ENCODE measurements around the gene GAD1. TPM values are rescaled to one million over a fixed set of nuclear protein-coding genes. Genes with fewer than 3 reads are reported as not detected.

GAD1 gene
- total and polyA plus RNA-seq, 2 of the 8 experiments (the other 6 are each of a cell fraction or from before 2014, with no cell fraction given), result 0.65 to 1.0 TPM

GRCh38 chr2:170892391-170892951 is 75.8 kb downstream of the GAD1 start:
- H3K4me2 ChIP-seq (ENCODE audit: insufficient read depth in 1 of 2, low read depth in 2 of 2, low read length in 2 of 2), result no peak overlapping the region
- H4K20me1 ChIP-seq (replicated peaks in 1 of 2; ENCODE audit: control insufficient read depth in 1 of 2, insufficient read depth in 2 of 2, low read length in 2 of 2), result no peaks in the 10 kb centered on the region
- H2BK20ac ChIP-seq (ENCODE audit: low read length), result no peak overlapping the region
- no peak overlapping the region for H3K14ac ChIP-seq (ENCODE audit: insufficient read length)
- POLR2A ChIA-PET (ENCODE audit: partially characterized antibody), result interaction anchor here (0.6 to 1.4 kb wide), 2 partner anchors 37 to 268 kb away, joined by 3 read pairs; partner anchors contain the start of genes GORASP2 and TLK1
- H3K18ac ChIP-seq (ENCODE audit: extremely low read depth, low read length), result no peak overlapping the region
- no peaks in the 10 kb centered on the region for H3K27me3 ChIP-seq (replicated peaks in 1 of 4; ENCODE audit: control insufficient read depth in 3 of 4, extremely low read depth in 1 of 4, insufficient read depth in 3 of 4, low read length in 3 of 4)
- no peaks in the 10 kb centered on the region for H3K36me3 ChIP-seq (ENCODE audit: control insufficient read depth in 2 of 4, insufficient read depth in 4 of 4, low read length in 3 of 4)
- no peak overlapping the region for H3K4ac ChIP-seq (replicated peaks; ENCODE audit: insufficient read length, low read depth, low read length)
- no peaks in the 10 kb centered on the region for H3K79me1 ChIP-seq (ENCODE audit: low read depth, low read length)
- H3K4me3 ChIP-seq (ENCODE audit: extremely low read depth in 1 of 4, insufficient read depth in 2 of 4, low read depth in 3 of 4, low read length in 4 of 4), result no peak overlapping the region
- no peak overlapping the region for H3K23ac ChIP-seq (ENCODE audit: insufficient read length)
- no peak overlapping the region for H3K56ac ChIP-seq (replicated peaks; ENCODE audit: insufficient read length, low read depth, low read length)
- H2BK15ac ChIP-seq (ENCODE audit: low read length), result no peak overlapping the region
- no peak overlapping the region for H3K27ac ChIP-seq (ENCODE audit: low read depth, low read length)
- H3K4me1 ChIP-seq (replicated peaks in 1 of 4; ENCODE audit: control insufficient read depth in 3 of 4, insufficient read depth in 4 of 4, low read length in 3 of 4), result peaks cover 0 to 5% (median under 1%) of the 10 kb centered on the region in 4 experiments; a peak in 2 of 7 replicates
- H3K79me2 ChIP-seq (ENCODE audit: control insufficient read depth in 1 of 2, insufficient read depth in 2 of 2, low read length in 2 of 2), result no peaks in the 10 kb centered on the region
- CTCF ChIA-PET (ENCODE audit: partially characterized antibody), result interaction anchor here (0.7 to 2.6 kb wide), 5 partner anchors 10 to 568 kb away, joined by 3 to 14 read pairs (median 4); partner anchors contain the start of gene GAD1
- H3K9ac ChIP-seq (replicated peaks in 1 of 4; ENCODE audit: extremely low read depth in 1 of 4, low read depth in 3 of 4, low read length in 3 of 4), result no peak overlapping the region
- no peaks in the 10 kb centered on the region for H3K23me2 ChIP-seq (ENCODE audit: low read depth, low read length)
- H4K91ac ChIP-seq (replicated peaks; ENCODE audit: insufficient read length, low read length), result no peak overlapping the region
- H2BK12ac ChIP-seq (ENCODE audit: low read depth, low read length), result no peak overlapping the region
- DNase-seq (ENCODE audit: low read depth in 1 of 2, low spot score in 2 of 2) (no peak), FAIRE-seq (no peak)
- H2BK5ac ChIP-seq (ENCODE audit: low read depth, low read length), result no peak overlapping the region
- no peak overlapping the region for H2AK5ac ChIP-seq (ENCODE audit: low read depth, low read length)
- no peak overlapping the region for H4K8ac ChIP-seq (ENCODE audit: extremely low read depth, insufficient read depth, low read length)
- TF ChIP-seq RAD21 (IDR thresholded peaks at IDR 0.05 in 1 of 2, conservative IDR thresholded peaks at IDR 0.05 in 1 of 2; ENCODE audit: low read depth in 2 of 2, low read length in 2 of 2), result peak in 1 of 2 experiments; percentile 25; a peak in 1 of 4 replicates
- peak; percentile 52; the same call in 1 of the 2 replicates for TF ChIP-seq MAFK (IDR thresholded peaks at IDR 0.05; ENCODE audit: low read depth, low read length)
- no peak for TF ChIP-seq GABPA (IDR thresholded peaks at IDR 0.05; ENCODE audit: borderline replicate concordance, insufficient read depth, low read length)
- no peak for TF ChIP-seq EZH2 (IDR thresholded peaks at IDR 0.05; ENCODE audit: low read depth, low read length, severe bottlenecking)
- TF ChIP-seq KDM5A (IDR thresholded peaks at IDR 0.05; ENCODE audit: low read length), result no peak
- H2BK120ac ChIP-seq (replicated peaks; ENCODE audit: low read depth, low read length), result no peak overlapping the region
- 86% methylated on average over 9 of the region's 9 CpGs; no CpG with 5 or more reads in 1 of the 2 experiments for WGBS, 2 experiments (ENCODE audit: extremely low coverage in 1 of 2, insufficient coverage in 1 of 2, insufficient read length in 1 of 2, insufficient replicate concordance in 2 of 2, low coverage in 1 of 2, low lambda C conversion rate in 2 of 2, missing lambda C conversion rate in 1 of 2)
- no peak overlapping the region for H2AFZ ChIP-seq (ENCODE audit: low read length)
- H3K9me3 ChIP-seq (ENCODE audit: insufficient read depth in 2 of 2, low read depth in 1 of 2, low read length in 1 of 2), result no peaks in the 10 kb centered on the region
- H4K5ac ChIP-seq (ENCODE audit: insufficient read length, low read depth, low read length), result no peak overlapping the region
